ENCODE measurements around the gene PANK1.
"Not testable (repeated sequence)": the region's sequence is repeated elsewhere in the genome, so short reads cannot be mapped to it uniquely, and the experiment has no call there.

PANK1 gene

DNA sequence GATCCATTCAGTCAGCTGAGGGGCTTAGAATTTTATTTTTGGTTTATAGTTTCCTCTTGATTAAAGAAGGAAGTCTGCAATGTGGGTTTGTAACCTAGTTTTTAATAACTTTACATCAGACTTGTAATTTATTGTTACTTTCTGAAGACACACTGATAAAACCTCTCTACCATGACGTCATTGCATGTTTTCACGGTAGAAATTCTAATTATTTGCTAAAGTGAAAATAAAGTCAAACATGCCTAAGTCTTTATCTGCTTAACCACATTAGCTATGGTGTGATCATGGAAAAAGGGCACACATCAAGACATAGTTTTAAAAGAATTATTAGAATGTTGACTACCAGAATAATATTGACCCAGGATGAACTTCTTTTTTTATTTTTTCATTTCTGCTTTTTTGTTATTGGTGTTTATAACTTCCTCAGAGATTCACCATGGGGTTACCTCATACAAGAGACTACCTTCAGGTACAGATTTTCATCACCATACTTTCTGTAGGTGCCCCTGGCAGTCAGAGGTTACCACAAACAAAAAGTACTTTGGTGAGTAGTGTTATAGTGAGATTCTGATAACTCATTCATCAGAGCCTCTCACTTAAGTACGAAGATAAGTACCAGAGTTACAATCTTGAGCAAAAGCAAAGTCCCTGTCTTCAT lies 7.0 kb upstream of the PANK1 start:
- no peak for DNase-seq

DNA sequence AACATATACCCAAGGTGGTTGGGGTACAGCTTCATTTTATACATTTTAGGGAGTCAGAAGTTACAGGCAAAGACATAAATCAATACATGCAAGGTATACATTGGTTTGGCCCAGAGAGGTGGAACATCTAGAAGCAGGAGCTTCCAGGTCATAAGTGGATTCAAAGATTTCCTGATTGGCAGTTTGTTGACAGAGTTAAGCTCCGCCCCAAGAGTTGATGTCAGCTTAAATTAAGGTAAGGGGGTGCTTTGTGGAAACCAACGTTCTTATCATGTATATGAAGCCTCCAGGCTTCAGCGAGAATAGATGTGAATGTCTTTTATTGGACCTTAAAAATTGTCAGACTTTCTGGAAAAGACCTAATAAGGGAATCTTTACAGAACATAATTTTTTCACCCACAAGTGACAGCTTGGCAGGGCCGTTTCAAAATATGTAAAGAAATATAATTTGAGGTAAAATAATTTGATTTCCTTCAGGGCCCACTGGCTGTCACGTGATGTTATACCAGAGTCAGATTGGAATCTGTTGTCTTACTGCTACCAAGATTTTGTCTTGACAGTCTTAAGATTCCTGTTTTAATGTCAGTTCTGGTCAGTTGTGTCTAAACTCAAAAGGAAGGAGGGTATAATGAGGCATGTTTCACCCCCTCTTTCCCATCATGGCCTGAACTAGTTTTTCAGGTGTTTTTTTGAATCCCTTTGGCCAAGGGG lies 6.3 kb upstream of the PANK1 start:
- DNase-seq, result no peak

DNA sequence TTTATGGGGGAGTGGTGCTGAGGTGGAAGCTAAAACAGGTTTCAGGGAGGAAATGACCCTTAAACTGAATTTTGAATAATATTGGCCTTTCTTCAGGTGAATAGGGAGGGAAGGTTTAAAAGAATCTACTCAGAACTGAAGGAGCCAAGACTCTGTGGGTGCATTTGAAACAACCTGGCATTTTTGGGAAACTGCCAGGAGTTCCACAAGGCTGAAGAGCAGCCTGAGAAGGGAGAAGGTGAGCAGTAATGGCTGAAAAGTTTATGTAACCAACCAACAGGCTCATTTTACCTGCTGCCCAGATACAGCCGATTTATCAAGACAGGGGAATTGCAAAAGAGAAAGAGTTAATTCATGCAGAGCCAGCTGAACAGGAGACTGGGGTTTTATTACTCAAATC lies 4.0 kb upstream of the PANK1 start:
- DNase-seq, result no peak

DNA sequence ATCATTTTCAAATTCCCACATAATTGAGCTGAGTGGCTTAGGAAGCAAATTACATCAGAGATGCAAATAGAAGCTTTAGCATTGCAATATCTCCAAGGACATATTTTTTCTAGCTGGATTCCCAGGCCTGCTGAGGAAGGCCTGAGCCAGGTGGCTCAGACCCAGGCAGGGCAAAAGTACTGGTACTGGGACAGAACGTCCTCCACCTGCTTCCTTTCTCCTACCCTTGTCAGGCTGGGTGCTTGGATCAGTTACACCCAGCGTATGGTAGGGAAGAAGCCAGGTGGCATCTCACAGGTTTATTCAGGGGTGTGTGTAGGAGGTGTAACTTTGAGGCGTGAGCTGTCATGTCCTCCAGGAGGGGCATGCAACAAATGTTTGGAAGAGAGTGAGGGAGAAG lies 3.0 kb upstream of the PANK1 start:
- DNase-seq, result no peak

DNA sequence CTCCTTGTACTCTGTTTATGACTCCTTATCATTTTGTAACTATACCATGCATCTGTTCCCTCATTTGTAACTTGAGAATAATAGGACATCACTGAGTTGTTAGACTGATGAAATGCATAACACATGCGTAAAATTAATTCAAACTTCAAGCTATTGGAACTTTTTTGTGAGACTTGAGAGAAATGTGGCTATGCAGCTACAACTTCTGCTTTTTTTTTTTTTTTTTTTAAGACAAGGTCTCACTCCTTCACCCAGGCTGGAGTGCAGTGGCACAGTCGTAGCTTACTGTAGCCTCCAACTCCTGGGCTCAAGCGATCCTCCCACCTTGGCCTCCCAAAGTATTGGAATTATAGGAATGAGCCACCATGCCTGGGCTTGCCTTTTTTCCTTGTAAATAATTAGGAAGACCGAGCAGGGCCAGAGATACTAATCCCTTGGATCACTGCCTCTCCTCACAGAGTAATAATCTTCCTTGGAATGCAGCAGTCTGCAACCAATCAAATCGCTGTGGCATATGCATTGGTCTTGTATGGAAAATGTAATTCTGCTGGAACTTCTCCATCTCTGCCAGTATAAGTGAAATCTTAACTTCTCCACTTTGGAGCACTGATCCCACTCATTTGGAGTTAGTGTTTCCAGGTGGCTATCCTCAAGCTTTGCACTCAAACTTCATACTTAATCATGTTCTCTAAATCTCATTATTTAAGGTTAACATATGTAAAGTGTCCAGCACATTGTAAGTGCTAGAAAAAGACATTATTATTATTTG lies 2.0 kb upstream of the PANK1 start:
- DNase-seq, result no peak

DNA sequence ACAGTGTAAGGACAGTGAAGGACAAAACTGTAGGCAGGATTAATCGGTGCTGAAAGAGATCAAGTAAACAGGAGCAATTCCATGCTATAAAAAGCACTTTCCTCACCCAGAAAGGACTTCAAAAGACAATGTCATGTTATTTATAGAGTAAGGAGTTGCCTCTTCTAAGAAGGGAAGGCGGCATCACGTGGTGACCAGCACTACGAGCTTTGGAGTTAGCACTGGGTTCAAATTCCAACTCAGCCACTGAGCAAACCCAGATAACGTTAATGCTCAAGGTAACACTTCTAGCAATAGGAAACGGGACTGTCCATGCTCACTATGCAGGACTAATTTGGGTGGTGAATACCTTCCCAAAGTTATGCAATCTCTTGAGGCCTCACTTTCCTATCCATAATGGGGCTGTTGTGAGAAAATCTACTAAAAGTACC lies 715 bp upstream of the PANK1 start:
- no peak for DNase-seq

DNA sequence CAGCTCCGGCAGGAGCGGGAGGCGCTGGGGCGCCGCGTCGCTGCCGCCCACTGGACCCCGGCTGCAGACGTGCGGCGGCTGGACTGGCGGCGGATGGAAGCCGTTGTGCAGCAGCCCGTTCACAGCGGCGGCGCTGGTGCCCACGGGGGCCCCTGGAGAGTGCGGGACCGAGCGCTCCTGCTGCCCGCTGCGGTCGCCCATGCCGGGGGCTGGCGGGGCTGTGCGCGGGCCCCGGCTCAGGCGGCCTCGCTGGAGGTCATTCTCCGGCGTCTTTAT lies 413 bp downstream of the PANK1 start:
- DNase-seq, result no peak

DNA sequence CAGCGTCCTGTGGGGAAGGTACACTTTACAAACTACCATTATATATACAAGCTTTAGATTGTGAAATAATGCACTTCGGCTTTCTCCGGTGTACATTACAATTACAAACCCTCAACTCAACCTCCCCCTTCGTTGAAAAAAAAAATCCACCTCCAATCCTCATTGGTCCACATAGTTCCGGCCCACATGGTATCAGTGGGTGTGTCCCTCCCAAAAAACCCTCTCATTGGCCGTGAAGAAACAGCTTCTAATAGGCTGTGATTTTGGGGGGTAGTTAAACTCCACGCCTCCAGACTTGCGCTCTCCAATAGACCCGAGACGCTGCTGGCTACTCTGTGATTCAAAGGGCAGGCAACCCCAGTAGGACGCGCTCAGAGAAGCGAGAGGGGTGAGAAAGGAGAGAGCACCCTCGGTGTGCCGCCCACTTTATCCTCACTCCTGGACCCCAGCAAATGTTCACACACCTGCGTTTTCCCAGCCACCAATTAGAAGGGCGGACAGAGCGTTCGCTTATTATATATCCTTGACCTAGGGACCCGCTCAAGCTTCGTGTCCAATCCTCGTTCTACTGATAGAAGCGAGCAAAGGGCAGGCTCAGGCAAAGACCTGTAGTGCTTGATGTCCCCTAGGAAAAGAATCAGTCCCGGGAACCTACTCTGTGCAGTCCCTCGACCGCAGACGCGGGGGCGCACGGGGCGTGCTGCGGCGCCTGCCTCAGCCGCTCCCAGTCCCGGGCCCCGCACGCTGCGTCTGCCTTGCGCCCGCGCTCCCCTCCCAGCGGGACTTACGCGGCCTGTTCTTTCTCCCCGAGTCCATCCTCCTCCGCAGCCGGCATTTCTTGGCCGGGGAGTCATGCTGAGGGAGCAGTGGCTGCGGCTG lies 991 bp downstream of the PANK1 start:
- DNase-seq, result peak; percentile 88

DNA sequence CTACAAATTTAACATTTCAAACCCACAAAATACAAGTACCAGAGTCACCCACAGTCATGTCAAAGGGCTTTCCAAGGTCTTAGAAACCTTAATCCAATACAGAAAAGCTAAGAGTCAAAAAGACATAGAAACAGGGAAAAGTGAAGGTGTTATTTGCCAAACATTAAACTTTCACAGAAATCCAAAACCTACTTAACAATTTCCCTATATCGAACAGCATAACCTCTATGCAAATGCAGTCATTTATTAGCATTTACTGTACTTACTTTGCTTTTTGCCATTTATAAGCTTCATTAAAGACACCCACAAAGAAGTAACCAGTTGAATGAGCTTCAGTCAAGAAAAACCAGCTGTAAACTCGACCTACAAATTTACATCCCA lies 1.6 kb downstream of the PANK1 start:
- no peak for DNase-seq

DNA sequence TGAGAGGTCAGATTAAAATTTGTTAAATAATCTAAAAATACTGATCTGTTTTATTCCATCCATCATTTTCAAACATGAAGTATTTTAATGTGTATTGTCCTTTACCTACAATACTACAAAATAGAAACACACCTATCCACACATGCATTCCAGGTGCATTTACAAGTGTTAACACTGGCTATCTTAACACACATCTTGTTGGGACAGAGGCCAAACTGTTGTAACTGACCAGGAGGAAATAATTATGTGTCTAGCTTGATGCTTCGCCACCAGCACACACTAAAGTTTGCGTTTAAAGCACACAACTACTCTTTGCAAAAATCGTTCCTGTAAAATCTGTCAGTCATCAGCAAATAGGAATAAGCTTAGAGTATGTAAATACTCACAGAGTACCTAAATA lies 2.8 kb downstream of the PANK1 start:
- DNase-seq, result no peak

DNA sequence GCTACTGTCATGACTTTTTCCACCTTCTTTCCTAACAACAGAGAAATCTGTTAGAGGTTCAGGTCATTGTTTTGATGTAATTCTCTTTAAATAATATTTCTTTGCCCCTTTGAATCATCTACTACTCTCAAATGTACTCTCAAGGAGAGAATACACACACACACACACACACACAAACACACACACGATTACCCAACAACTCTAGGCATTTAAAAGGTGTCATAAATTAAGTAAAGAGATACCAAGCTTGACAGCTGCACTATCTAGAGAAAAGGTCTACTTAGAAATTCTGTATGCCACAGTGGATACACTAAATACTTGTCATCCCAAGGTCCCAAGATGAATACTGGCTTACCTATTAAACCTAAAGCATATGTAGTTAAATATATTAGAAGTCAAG lies 4.8 kb downstream of the PANK1 start:
- no peak for DNase-seq

DNA sequence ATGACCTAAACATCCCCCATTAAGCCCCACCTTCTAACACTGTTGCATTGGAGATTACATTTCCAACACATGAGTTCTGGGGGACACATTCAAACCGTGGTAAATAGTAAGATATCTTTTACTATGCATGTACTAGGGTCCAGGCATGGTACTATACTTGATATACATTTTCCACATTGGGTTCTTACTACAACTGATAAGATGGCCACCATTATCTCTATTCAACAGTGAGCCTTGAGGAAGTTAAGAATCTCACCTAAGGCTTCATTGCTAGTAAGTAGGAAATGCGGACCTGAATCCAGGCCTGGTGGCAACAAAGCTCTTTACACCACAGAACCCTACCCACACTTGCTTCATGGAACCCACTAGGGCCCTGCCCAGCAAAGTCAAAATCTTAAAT lies 5.7 kb downstream of the PANK1 start:
- DNase-seq, result no peak

DNA sequence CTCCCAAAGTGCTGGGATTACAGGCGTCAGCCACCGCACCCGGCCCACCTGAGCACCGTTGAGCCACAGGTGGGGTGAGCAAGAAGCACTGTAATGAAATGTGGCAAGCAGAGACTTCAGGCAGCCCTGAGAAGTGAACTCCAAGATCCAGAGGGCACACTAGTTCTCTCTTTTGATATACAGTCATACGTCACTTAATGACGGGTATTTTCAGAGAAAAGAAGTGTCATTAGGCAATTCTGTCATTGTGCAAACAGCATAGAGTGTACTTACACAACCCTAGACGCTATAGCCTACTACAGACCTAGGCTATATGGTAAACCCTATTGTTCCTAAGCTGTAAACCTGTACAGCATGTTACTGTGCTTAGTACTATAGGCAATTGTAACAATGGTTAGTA lies 7.9 kb downstream of the PANK1 start:
- no peak for DNase-seq

DNA sequence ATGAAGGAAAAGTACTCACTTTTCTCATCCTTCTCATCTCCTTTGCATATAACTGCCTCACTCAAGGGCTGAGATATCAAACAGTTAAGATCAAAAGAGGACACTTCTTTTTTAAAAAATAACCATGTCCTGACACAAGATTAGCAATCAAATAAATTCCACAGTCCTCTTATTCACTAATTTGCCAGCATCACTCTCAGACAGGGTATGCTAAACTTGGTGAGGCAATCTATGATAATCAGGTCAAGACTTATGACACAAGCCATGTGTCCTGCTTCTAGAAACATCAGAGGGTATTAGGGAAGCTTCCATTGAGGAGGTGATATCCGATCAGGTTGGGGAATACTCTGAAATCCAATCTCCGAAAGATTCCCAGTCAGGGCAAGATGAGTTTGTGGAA lies 10.4 kb downstream of the PANK1 start:
- DNase-seq, result no peak

DNA sequence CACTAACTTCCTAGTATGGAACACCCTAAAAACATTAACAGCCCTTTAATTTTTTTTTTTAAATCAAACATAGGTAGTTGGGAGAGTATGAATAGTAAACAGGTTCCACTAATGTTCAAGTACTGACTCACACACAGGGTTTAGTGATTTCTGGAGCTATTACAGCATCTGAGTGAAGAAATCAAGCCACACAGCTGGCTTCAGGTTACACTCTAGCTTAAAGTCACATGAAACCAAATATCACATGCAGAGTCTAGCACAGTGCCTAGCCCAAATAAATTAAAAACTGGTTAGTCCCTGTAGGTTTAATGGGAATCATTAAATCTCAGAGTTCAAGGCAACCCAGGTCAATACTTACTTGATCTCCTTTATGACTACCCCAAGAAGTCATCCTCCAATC lies 11.6 kb downstream of the PANK1 start:
- no peak for DNase-seq

DNA sequence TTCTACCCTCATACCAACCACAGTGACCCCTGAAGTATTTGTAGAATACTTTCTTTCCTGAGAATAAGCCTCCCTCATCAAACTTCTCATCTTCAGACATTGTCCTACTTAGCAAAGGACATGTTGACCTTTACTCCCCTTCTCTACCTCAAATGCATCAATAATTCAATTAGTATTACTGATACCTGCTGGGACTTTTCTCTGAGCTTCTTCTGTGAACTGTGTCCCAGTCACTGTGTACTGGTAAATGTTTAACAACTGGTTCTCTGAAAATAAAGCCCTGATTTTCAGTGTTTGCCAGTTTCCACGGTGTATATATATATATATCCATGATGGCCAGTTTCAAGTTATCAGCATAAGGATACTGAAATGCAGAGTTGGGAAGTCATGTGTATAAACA lies 12.2 kb downstream of the PANK1 start:
- no peak for DNase-seq

DNA sequence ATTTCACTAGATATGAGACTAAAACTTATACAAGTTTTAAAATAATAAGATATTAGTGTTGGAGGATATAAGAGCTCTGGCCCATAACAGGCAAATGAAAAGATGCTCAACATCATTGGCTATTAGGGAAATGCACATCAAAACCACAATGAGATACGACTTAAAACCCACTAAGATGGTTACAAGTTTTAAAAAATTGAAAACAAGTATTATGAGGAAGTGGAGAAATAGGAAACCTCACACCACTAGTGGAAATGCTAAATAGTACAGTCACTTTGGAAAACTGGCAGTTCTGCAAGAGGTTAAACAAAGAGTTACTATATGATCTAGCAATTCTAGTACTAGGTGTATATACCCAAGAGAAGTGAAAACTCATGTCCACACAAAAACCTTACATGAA lies 17.2 kb downstream of the PANK1 start:
- no peak for DNase-seq

DNA sequence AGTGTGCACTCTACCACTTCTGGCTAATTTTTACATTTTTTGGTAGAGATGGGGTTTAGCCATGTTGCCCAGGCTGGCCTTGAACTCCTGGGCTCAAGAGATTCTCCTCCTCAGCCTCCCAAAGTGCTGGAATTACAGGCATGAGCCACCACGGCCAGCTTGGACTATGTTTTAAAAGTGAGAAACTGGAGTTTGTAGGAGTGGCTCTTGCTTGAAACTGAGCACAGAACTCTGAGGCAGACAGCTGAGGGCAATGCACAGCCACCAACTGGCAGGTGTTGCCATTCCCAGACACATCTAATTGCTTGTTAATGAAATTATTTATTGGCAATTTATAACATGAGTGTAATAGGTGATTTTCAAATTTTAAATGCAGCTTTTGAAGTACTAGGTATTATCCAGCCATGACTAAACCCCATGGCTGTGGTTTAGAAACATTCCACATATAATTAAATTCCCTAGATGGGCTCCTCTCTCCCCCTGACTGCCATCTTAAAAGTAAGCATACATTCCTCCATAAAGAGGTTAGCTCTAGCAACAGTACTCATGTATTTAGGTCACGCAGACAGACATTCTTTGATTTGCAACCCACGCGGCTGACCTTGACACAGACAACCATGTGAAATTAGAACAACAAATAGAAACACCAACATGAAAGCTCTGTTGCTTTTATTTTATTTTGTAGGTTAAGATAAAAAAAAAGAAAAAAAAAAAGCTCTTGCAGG lies 19.8 kb downstream of the PANK1 start:
- DNase-seq, result no peak

DNA sequence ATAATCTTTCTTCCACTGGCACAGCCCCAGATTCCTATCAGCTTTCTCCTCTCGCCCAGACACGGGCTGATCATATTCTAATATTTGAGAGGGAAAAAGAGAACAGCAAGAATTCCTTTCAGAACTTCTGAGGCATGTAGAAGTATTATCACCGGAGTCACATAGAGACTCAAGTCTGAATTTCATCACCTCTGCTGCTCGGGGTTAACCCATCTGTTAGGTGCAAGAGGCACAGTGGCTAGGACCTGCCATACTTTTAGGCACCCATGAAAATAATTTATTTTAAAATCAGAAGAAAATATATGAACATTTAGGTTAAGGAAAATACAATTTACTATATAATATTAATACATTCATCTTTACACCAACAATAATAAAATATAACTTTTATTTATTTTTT lies 21.0 kb downstream of the PANK1 start:
- no peak for DNase-seq

DNA sequence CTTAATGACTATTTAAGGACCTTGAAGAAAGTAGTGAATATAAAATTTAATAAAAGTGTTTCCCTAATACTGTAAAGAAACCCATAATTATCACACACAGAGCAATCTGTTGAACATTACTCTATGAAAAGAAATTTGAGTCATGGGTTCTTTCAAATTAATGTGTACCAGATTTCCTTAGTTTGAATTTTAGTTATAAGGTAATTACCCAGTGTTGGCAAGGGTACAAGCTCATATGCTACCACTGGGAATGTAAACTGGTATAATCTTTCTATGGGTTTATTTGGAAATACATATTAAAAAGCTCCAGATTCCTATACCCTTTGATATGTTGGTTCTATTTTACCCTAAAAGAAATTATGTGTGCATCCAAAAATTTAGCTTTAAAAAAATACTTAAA lies 22.9 kb downstream of the PANK1 start:
- DNase-seq, result no peak

DNA sequence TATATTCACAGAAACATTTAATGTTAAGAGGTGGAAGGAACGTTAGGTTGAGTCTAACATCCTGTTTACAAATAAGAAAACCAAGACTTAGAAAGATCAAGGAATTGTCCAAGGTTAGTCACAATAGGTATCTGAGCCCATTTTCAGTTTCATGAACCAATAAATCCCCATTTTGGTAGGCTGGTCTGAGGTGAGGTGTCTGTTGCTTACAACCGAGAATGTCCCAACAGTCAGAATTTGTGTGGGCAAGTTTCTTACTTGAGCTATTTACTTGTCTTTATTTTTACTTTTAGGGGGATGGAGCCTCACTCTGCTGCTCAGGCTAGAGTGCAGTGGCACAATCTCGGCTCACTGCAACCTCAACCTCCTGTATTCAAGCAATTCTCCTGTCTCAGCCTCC lies 23.6 kb downstream of the PANK1 start:
- DNase-seq, result no peak

DNA sequence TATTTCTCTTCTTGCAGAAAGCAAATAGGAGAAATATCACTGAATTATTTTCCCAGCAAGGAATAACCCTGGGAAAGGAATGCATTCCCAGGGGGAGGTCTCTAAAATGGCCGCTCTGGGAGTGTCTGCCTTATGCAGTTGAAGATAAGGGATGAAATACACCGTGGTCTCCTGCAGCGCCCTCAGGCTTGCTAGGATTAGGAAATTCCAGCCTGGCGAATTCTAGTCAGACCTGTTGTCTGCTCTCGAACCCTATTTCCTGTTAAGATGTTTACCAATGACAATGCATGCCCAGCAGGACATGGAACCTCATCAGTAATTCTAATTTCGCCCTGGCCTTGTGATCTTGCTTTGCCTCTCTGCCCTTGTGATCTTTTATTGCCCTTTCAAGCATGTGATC lies 24.7 kb downstream of the PANK1 start:
- not testable (repeated sequence) for DNase-seq

DNA sequence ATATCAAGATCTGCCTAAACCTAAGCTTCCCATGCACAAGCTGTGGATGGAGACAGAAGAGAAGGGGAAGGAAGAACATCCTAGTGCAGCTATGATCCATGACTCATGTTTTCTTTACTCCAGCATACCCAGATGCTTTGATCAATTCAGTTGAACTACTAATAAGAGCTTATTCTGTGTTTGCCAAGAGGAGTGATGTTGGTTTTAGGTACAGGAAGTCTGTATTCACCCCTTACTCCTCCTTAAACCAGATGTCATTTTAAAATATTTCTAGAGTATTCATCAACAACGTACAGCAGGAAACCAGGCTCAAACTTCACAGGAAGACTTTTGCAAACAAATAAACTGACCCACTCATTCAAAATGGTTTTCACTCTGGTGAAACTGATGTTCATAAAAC lies 29.2 kb downstream of the PANK1 start:
- no peak for DNase-seq

Data from left hindlimb (tissue), 1 donor.